Gastrocnemius medialis (tissue), 4 donors: ENCODE measurements around the gene ATXN1.

Source experiments
- POLR2A ChIP-seq, 2 donors: fragments of 450-650 bp; IDR thresholded peaks; one replicate each; pipeline ENCODE4 v1.6.1; 2017; ENCODE audit warnings: antibody characterized with exemption in 2 of 2, mild to moderate bottlenecking in 2 of 2, moderate library complexity in 2 of 2
- TF ChIP-seq, protein P1 (sequence below), 5 experiments: fragments of 450-650 bp in 3 of 5; fragments of 200-600 bp in 2 of 5; sonication (generic) in 2 of 5; IDR thresholded peaks in 4 of 5; conservative IDR thresholded peaks in 1 of 5; 1 replicate in 4 of 5; 2 replicates in 1 of 5; pipeline ENCODE4 v1.5.1; 2016 to 2019; ENCODE audit warnings: antibody characterized with exemption in 5 of 5, mild to moderate bottlenecking in 3 of 5, moderate library complexity in 3 of 5

- TF ChIP-seq, protein P1, sequence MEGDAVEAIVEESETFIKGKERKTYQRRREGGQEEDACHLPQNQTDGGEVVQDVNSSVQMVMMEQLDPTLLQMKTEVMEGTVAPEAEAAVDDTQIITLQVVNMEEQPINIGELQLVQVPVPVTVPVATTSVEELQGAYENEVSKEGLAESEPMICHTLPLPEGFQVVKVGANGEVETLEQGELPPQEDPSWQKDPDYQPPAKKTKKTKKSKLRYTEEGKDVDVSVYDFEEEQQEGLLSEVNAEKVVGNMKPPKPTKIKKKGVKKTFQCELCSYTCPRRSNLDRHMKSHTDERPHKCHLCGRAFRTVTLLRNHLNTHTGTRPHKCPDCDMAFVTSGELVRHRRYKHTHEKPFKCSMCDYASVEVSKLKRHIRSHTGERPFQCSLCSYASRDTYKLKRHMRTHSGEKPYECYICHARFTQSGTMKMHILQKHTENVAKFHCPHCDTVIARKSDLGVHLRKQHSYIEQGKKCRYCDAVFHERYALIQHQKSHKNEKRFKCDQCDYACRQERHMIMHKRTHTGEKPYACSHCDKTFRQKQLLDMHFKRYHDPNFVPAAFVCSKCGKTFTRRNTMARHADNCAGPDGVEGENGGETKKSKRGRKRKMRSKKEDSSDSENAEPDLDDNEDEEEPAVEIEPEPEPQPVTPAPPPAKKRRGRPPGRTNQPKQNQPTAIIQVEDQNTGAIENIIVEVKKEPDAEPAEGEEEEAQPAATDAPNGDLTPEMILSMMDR (IDR thresholded peaks at IDR 0.05 in 4 of 5, conservative IDR thresholded peaks at IDR 0.05 in 1 of 5): no peak
- no peak for TF ChIP-seq POLR2A (IDR thresholded peaks at IDR 0.05)
These were observed 48.3 kb downstream of the ATXN1 start for GRCh38 chr6:16712931-16713484.
